Measurements from ENCODE around the gene TRAF3IP1.
"Not testable (repeated sequence)": the region's sequence is repeated elsewhere in the genome, so short reads cannot be mapped to it uniquely, and the experiment has no call there.

The TRAF3IP1 gene

GRCh38 chr2:238338710-238339394 is 18.5 kb downstream of the TRAF3IP1 start:
- DNase-seq (ENCODE audit: insufficient read length, low spot score) (no peak), FAIRE-seq (no peak)

- no peak for FAIRE-seq
- DNase-seq (ENCODE audit: insufficient read length, low spot score), result no peak
Observed at GRCh38 chr2:238339395-238339780, 19.1 kb downstream of the TRAF3IP1 start.

- FAIRE-seq (no peak), DNase-seq (ENCODE audit: insufficient read length, low spot score) (no peak)
Observed at GRCh38 chr2:238339814-238340213, 19.5 kb downstream of the TRAF3IP1 start.

GRCh38 chr2:238341536-238341935 is 21.2 kb downstream of the TRAF3IP1 start:
- no peak for DNase-seq (ENCODE audit: insufficient read length, low spot score)
- FAIRE-seq, result no peak

- DNase-seq (ENCODE audit: insufficient read length, low spot score) (no peak), FAIRE-seq (no peak)
Observed at GRCh38 chr2:238344035-238344434, 23.7 kb downstream of the TRAF3IP1 start.

GRCh38 chr2:238344517-238344916 is 24.2 kb downstream of the TRAF3IP1 start:
- DNase-seq (ENCODE audit: insufficient read length, low spot score) (no peak), FAIRE-seq (no peak)

- DNase-seq (ENCODE audit: insufficient read length, low spot score) (no peak), FAIRE-seq (no peak)
Observed at GRCh38 chr2:238345297-238345968, 25.1 kb downstream of the TRAF3IP1 start.

- FAIRE-seq (peak; percentile 14), DNase-seq (ENCODE audit: insufficient read length, low spot score) (no peak)
Observed at GRCh38 chr2:238346544-238346943, 26.2 kb downstream of the TRAF3IP1 start.

GRCh38 chr2:238350150-238350897 is 30.0 kb downstream of the TRAF3IP1 start:
- DNase-seq (ENCODE audit: insufficient read length, low spot score), result no peak
- FAIRE-seq, result no peak

GRCh38 chr2:238351315-238351714 is 31.0 kb downstream of the TRAF3IP1 start:
- no peak for FAIRE-seq
- no peak for DNase-seq (ENCODE audit: insufficient read length, low spot score)

GRCh38 chr2:238352361-238352760 is 32.0 kb downstream of the TRAF3IP1 start:
- DNase-seq (ENCODE audit: insufficient read length, low spot score), result no peak
- FAIRE-seq, result no peak

GRCh38 chr2:238358769-238359168 is 38.5 kb downstream of the TRAF3IP1 start:
- FAIRE-seq, result no peak
- DNase-seq (ENCODE audit: insufficient read length, low spot score), result no peak

- DNase-seq (ENCODE audit: insufficient read length, low spot score) (no peak), FAIRE-seq (no peak)
Observed at GRCh38 chr2:238359403-238359802, 39.1 kb downstream of the TRAF3IP1 start.

GRCh38 chr2:238361877-238362276 is 41.6 kb downstream of the TRAF3IP1 start:
- no peak for DNase-seq (ENCODE audit: insufficient read length, low spot score)
- no peak for FAIRE-seq

- FAIRE-seq, result no peak
- no peak for DNase-seq (ENCODE audit: insufficient read length, low spot score)
Observed at GRCh38 chr2:238362626-238363025, 42.3 kb downstream of the TRAF3IP1 start.

GRCh38 chr2:238369591-238370040 is 49.3 kb downstream of the TRAF3IP1 start:
- FAIRE-seq (no peak), DNase-seq (ENCODE audit: insufficient read length, low spot score) (no peak)

GRCh38 chr2:238370094-238370822 is 49.9 kb downstream of the TRAF3IP1 start:
- DNase-seq (ENCODE audit: insufficient read length, low spot score) (no peak), FAIRE-seq (no peak)

GRCh38 chr2:238370823-238371372 is 50.6 kb downstream of the TRAF3IP1 start:
- DNase-seq (ENCODE audit: insufficient read length, low spot score) (no peak), FAIRE-seq (no peak)

- not testable (repeated sequence) for FAIRE-seq
Observed at GRCh38 chr2:238372277-238372676, 52.0 kb downstream of the TRAF3IP1 start.

GRCh38 chr2:238376884-238377391 is 56.6 kb downstream of the TRAF3IP1 start:
- FAIRE-seq, result no peak
- DNase-seq (ENCODE audit: insufficient read length, low spot score), result no peak

More at GRCh38 chr2:238372277-238372676, 52.0 kb downstream of the TRAF3IP1 start:
- DNase-seq (ENCODE audit: insufficient read length, low spot score), result not testable (repeated sequence)

Data from GM19239 (cell line).